22Rv1 (cell line): ENCODE measurements around the gene BAX.

ENCODE experiments used
- ZFX ChIP-seq: fragments of 450-650 bp; IDR thresholded peaks from 2 replicates; pipeline ENCODE4 v1.6.1; 2017; ENCODE audit warnings: antibody characterized with exemption, borderline replicate concordance
- TF ChIP-seq, protein P1 (sequence below): fragments of 450-650 bp; IDR thresholded peaks from 2 replicates; pipeline ENCODE4 v1.5.1; 2017; ENCODE audit warnings: mild to moderate bottlenecking

DNA sequence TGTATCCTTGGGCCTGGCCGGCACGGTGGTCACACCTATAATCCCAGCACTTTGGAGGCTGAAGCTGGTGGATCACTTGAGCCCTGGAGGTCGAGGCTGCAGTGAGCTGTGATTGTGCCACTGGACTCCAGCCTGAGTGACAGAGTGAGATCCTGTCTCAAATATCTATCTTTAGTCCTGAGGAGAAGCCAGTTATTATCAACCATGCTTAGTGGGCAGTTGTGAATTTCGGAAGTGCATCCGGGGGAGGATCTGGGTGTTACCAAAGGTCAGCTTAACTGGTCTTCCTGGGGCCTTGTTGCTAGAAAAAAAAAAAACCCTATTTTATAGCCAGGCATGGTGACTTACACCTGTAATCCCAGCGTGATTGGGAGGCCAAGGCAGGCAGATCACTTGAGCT lies 11.6 kb upstream of the BAX start:
- TF ChIP-seq, protein P1, sequence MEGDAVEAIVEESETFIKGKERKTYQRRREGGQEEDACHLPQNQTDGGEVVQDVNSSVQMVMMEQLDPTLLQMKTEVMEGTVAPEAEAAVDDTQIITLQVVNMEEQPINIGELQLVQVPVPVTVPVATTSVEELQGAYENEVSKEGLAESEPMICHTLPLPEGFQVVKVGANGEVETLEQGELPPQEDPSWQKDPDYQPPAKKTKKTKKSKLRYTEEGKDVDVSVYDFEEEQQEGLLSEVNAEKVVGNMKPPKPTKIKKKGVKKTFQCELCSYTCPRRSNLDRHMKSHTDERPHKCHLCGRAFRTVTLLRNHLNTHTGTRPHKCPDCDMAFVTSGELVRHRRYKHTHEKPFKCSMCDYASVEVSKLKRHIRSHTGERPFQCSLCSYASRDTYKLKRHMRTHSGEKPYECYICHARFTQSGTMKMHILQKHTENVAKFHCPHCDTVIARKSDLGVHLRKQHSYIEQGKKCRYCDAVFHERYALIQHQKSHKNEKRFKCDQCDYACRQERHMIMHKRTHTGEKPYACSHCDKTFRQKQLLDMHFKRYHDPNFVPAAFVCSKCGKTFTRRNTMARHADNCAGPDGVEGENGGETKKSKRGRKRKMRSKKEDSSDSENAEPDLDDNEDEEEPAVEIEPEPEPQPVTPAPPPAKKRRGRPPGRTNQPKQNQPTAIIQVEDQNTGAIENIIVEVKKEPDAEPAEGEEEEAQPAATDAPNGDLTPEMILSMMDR, result no peak
- TF ChIP-seq ZFX, result no peak
